Measurements from ENCODE around the gene PLEKHM2.

PLEKHM2 gene

DNA sequence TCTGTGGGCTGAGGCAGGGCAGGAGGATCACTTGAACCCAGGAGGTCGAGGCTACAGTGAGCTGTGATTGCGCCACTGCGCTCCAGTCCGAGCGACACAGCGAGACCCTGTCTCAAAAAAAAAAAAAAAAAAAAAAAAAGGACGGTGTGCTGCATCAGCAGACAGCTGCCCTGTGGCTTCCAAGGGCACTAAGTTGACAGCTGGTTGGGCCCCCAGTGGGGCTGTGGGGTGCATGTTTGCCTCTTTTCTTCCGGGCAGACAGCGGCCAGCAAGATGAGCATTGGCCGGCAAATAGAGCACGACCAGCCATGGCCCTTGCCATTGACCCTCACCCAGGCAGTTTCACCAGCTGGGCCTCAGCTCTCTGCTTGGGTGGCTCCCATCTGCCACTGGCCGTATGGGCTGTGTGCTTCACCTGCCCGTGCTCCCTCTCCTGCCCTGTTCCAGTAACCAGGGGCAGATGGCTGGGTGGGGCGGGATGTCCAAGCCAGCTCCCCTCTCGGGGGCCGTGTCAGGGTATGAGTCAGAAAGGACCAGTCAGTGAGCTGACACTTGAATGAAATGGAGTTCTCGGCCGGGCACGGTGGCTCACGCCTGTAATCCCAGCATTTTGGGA lies 39.6 kb downstream of the PLEKHM2 start:
- DNase-seq (ENCODE audit: low read depth in 4 of 4, low spot score in 1 of 4), result no peak

DNA sequence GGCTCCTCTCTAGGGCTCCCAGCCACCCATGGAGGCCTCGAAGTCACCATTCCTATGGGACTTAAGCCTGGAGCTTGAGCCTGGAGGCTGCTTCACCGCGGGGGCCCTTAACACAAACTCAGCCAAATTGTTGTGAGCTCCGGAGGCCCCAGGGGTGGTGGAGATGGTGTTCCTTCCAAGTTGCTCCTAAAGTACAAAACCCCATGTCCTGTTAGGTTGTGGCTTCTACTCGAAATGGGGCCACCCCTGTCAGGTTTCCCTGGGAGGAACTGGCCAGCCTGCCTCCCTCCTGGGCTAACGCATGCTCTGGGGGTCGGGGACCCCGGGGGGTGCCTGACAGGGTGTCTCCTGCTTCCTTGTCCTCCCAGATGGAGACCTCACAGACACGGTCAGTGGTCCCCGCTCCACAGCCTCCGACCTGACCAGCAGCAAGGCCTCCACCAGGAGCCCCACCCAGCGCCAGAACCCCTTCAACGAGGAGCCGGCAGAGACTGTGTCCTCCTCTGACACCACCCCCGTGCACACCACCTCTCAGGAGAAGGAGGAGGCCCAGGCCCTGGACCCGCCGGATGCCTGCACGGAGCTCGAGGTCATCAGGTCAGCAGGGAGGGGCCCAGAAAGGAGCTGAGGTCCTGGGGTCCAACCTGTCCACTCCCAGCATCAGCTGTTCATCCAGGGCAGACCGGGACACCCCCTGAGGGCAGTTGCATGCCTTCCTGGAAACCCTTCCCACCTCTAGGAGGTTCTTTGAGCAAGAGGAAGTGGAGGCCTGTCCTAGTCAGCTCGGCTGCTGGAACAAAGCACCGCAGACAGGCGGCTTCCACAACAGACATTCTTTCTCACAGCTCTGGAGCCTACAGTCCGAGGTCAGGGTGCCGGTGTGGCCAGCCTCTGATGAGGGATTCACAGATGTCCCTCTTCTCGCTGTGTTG lies 41.1 kb downstream of the PLEKHM2 start:
- no peak for DNase-seq (ENCODE audit: low read depth in 4 of 4, low spot score in 1 of 4)

DNA sequence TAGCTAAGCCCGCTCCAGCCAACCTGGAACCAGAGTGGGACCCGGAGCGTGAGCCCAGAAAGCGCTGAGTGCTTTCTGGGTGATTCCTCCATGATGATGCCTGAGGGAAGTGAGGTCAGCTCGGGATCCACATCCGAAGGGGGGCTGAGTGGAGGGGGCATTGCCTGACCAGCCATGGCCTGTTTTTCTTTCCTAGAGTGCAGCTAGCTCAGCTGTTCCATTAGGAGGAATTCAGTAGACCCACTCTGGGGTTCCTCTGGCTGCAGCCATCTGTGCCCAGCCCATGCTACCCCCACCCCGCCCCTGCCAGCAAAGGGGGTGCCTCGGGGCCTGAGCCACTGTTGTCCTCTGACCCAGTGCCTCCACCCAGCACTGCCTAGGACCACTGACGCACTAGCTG lies 42.4 kb downstream of the PLEKHM2 start:
- no peak for DNase-seq (ENCODE audit: low read depth in 4 of 4, low spot score in 1 of 4)

DNA sequence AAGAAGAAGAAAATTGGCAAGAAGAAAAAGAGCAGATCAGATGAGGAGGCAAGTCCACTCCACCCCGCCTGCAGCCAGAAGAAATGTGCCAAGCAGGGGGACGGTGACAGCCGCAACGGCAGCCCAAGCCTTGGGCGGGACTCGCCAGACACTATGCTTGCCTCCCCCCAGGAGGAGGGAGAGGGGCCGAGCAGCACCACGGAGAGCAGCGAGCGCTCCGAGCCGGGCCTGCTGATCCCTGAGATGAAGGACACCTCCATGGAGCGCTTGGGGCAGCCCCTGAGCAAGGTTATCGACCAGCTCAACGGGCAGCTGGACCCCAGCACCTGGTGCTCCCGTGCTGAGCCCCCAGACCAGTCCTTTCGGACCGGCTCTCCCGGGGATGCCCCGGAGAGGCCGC lies 42.9 kb downstream of the PLEKHM2 start:
- DNase-seq (ENCODE audit: low read depth in 4 of 4, low spot score in 1 of 4), result no peak

DNA sequence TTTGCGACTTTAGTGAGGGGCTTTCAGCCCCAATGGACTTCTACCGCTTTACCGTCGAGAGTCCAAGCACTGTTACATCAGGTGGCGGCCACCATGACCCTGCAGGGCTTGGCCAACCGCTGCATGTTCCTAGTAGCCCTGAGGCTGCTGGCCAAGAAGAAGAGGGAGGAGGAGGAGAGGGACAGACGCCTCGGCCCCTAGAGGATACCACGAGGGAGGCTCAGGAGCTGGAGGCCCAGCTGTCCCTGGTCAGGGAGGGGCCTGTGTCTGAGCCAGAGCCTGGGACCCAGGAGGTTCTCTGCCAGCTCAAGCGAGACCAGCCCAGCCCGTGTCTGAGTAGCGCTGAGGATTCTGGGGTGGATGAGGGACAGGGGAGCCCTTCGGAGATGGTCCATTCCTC lies 43.3 kb downstream of the PLEKHM2 start:
- no peak for DNase-seq (ENCODE audit: low read depth in 4 of 4, low spot score in 1 of 4)

DNA sequence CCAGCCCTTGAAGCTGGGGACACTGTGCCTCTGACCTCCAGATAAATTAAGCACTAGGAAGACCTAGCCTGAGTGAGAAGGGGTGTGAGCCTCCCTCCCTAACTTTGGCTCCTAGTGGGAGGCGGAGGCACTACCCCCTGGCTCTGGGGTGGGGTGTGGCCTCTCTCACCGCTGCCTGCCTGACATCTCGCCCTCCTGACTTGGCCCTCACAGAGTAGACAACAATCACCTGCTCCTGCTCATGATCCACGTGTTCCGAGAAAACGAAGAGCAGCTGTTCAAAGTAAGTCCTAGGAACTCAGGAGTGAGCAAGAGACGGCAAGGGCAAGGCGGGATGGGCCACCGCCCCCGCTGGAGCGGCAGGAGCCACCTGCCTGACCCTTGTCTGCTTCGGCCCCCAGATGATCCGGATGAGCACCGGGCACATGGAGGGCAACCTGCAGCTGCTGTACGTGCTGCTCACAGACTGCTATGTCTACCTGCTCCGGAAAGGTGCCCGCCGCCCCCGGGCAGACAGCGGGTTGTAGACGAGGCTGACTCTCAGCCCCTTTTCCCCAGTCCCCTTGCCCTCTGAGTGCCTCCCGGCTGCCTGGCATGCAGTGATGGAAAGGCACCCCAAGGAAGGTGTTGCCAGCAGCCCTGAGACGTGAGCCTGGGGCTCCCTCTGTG lies 43.9 kb downstream of the PLEKHM2 start:
- DNase-seq (ENCODE audit: low read depth in 4 of 4, low spot score in 1 of 4), result no peak

DNA sequence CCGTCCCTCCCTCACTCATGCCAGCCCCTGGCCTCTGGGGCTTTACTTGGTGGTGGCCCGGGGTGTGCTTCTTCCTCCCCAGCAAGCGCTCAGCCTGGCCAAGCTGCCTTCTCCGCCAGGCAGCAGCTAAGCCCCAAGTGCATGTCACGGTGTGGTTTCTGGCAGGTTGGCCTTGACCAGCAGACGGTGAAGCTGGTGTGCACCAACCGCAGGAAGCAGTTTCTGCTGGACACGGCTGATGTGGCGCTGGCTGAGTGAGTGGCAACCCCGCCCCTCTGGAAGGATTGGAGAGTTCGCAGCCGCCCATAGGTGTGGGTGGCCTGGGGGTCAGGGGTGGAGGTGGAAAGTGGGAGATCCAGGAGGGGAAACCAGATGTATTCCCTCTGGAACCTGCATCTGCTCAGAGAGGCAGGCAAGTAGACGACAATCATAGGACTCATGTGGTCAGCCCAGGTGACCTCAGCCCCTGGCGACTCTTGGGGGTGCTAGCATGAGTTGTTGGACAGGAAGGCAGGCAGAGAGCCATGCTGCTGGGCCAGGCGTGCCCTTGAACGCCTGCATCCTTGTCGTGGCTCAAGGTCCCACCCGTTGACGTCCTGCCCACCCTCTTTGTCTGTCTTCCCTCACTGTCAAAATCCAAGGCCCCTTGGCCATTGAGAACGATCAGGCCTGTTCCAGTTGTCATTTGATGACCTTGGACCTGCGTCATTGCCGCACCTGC lies 45.0 kb downstream of the PLEKHM2 start:
- DNase-seq (ENCODE audit: low read depth in 4 of 4, low spot score in 1 of 4), result no peak

DNA sequence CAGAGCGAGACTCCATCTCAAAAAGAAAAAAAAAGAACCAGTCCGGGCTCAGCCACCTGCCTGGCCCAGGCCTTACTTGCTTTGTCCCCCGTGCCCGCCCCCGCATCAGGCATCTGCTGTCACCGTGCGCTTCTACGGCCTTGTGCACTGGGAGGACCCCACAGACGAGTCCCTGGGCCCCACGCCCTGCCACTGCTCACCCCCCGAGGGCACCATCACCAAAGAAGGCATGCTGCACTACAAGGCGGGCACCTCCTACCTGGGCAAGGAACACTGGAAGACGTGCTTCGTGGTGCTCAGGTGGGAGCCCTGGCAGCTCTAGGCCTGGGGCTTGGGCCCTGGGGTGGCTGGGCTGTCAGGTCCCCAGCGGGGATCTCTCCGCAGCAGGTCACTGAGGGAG lies 46.3 kb downstream of the PLEKHM2 start:
- no peak for DNase-seq (ENCODE audit: low read depth in 4 of 4, low spot score in 1 of 4)

DNA sequence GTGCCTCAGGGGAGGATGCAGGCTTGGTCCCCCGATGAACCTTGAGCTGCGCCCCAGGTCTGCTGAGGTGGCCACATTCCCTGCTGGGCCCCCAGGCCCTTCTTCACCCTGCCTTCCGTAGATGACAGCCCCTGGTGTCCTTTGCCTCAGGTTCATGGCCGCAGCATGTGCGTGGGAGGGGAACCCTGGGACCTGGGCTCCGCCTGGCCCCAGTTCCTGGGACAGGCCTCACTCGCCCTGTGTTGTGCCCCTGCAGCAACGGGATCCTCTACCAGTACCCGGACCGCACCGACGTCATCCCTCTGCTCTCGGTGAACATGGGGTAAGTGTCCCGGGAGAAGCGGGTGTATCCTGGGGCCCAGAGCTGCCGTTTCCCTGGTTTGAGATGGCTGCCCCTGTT lies 46.8 kb downstream of the PLEKHM2 start:
- no peak for DNase-seq (ENCODE audit: low read depth in 4 of 4, low spot score in 1 of 4)

DNA sequence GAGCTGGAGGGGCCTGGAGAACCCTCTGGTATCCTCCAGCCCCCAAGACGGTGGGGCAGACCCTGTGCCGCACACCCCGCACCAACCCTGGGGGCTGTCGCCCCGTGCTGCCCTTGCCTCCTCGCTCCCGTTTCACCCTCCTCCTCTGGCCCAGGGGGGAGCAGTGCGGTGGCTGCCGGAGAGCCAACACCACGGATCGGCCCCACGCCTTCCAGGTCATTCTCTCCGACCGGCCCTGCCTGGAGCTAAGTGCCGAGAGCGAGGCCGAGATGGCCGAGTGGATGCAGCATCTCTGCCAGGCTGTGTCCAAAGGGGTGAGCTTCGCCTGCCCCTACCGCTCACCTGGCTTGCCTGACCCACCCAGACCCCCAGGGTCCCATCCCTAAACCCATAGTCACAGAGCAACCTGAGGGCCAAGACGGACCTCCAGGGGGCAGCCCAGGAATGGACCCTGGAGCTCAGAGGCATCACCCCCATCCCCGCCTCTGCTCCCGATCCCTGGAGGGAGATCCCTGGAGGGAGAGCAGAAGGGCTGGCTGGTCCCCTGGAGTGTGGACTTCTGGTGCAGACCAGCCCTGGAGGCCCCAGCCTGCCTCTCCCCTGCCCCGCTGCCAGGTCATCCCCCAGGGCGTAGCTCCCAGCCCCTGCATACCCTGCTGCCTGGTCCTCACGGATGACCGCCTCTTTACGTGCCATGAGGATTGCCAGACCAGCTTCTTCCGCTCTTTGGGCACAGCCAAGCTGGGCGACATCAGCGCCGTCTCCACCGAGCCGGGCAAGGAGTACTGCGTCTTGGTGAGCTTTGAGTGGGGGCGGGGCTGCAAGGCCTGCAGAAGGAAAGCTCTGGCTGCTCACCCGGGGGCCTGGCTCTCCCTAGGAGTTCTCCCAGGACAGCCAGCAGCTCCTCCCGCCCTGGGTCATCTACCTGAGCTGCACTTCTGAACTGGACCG lies 47.9 kb downstream of the PLEKHM2 start:
- DNase-seq (ENCODE audit: low read depth in 4 of 4, low spot score in 1 of 4), result no peak

DNA sequence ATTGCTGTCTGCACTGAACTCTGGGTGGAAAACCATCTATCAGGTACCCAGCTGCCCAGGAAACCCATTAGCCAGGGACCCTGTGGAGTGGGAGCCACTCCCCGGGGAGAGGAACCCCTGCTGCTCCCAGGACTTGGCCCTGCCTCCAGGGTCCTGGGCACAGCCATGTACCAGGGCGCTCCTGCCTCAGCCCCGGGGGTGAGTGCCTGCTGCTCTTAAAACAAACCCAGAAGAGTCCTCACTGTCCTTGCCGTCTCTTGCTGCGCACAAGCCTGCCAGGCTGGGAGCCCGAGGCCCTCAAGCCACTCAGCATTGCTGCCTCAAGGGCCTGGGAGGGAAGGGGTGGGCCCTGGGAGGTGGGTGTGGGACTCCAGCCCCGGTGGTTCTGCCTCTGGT lies 48.6 kb downstream of the PLEKHM2 start:
- DNase-seq (ENCODE audit: low read depth in 4 of 4, low spot score in 1 of 4), result no peak

DNA sequence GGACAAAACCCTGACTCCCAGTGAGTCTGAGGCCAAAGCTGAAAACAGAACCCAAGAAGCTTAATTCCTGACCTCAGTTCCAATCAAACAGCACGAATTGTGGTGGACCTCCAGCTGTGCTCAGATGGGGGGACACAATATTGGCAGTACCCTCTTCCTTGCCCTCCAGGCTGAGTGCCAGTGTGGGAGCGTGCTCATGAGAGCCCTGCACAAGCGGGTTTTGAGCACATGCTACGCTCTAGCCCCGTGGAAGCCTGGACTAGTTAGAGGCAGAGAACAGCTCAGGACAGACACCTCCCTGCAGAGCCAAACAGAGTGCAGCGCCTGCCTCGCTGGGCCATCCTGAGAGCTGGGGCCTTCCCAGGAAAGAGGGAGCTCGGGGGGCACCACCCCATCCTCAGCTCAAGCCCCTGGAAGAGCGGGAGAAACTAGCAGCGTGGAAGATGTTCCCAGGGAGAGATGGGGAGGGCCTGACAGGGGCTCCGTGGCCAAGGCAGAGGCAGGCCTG lies 49.2 kb downstream of the PLEKHM2 start:
- no peak for DNase-seq (ENCODE audit: low read depth in 4 of 4, low spot score in 1 of 4)

DNA sequence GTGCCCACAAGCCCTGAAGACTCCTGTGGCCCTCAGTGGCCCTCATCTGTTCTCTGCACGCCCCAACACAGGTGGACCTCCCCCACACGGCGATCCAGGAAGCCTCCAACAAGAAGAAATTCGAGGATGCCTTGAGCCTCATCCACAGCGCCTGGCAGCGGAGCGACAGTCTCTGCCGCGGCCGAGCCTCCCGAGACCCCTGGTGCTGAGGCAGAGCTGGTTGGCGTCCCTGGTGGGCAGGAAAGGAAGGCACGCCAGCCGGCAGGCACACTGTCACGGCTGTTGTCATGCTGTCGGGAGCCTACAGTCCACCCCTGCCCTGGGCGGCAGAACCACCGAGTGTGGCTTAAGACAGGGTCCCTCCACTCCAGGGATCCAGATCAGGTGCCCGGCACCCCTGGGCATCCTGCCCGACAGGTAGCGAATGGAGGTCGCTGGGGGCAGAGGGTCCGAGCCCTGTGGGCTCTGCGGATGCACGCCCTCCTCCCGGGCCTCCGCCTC lies 49.7 kb downstream of the PLEKHM2 start:
- DNase-seq (ENCODE audit: low read depth in 4 of 4, low spot score in 1 of 4), result no peak

DNA sequence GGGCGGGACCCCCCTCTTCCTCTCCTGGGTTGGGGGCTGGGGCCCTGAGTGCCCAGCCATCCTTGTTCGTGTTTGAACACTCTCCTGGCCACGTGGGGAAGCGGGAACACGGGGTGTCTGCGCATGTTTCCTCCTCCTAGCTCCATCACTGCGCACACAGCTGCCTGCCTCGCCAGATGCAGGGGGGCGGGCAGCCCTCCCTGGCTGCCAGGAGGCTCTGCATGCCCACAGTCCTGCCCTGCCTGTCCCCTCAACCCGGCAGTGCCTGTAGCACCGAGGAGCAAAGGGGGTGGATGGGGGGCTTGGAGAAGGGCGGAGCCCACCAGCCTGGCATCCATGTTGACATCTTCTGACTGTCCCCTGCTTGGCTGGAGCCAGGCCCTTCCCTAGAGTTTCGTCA lies 50.2 kb downstream of the PLEKHM2 start:
- no peak for DNase-seq (ENCODE audit: low read depth in 4 of 4, low spot score in 1 of 4)

DNA sequence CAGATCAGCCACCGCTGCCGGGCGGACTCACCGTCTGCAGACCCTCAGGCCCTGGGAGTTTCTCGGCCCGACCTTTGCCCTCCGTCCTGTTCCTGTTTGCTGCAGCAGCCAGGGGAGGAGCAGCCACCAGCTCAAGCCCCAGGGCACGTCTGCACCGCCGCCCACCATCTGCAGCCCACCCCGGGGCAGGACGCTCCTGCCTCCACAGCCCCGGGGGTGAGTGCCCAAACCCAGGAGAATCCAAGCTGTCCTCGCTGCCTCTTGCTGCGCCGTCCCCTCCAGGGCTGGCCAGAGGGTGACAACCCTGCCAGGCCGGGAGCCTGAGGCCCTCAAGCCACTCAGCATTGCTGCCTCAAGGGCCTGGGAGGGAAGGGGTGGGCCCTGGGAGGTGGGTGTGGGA lies 50.8 kb downstream of the PLEKHM2 start:
- DNase-seq (ENCODE audit: low read depth in 4 of 4, low spot score in 1 of 4), result no peak

DNA sequence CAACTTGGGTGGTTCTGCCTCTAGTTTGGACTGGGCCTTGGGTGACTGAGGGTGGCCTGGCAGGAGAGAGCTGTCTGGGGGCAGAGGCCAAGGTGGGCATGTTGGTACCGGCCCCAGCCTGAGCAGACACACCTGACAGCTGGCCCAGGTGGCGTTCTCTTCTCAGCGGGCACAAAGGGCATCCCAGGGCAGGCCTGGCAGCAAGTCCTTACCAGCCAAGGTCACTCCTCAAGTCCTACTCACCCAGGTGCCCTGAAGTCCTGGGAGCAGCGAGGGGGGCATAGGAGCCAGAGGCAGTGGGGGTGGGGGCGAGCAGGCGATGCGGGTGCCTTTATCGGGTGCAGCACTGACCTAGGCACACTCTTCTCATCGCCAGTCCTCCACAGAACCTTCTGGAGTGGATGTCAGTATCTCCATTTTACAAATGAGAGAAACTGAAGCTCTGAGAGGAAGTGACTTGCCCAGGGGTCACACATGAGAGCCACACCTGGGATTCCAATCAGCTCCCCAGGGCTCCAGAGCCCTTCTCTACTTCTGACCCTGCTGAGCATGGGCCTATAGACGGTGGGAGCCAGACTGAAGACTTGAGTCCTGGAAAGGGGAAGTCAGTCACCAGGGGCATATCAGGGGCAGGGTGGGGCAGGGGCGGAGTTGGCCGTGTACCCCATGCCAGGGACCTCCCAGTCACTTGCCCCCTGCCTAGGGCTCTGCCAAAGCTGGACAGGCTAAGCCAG lies 51.4 kb downstream of the PLEKHM2 start:
- no peak for DNase-seq (ENCODE audit: low read depth in 4 of 4, low spot score in 1 of 4)

DNA sequence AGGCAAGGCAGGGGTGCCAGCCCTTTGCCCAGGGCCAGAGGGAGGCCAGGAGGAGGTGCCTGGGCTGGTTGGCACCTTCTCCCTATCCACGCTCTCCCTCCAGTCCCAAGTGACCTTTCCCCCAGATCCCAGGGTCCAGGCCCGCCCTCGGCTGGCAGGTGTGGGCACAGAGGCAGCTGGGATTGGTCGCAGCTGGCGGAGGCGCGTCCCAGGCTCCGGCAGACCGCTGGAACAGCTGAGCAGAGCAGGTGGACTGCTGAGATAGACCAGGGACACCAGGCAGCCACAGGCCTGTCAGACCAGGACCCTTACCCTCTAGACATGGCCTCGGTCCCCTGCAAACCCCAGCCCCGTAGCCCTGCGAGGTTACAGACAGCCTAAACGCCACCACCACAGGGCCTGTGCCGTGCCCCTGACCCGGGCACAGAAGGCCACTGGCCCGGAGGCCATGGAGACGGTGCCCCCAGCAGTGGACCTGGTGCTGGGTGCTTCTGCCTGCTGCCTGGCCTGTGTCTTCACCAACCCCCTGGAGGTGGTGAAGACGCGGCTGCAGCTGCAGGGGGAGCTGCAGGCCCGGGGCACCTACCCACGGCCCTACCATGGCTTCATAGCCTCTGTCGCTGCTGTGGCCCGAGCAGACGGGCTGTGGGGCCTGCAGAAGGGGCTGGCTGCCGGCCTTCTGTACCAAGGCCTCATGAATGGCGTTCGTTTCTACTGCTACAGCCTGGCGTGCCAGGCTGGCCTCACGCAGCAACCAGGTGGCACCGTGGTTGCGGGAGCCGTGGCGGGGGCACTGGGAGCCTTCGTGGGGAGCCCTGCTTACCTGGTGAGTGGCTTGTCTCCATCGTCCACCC lies 52.1 kb downstream of the PLEKHM2 start, which contains the start of gene SLC25A34:
SLC25A34 (plus strand) TSS at position 221 of the 854 bp plus-strand sequence; CDS start at position 449, 228 bp downstream.
- no peak for DNase-seq (ENCODE audit: low read depth in 4 of 4, low spot score in 1 of 4)

DNA sequence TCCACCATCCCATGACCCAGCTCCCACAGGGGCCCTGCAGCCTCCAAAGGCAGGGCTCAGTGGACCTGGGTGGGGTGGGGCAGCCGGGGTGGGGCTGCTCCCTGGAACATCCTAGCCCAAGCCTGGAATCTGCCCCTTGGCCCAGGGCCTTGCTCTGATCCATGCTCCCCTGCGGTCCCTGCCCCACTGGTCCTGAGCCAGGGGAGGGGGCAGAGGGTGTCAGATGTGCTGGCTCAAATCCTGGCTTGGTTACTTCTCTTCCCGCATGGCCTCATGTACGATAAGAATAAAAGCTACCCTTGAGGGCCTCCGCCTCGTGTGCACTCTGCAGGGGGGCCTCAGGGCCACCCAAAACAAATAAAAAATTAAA lies 52.8 kb downstream of the PLEKHM2 start:
- DNase-seq (ENCODE audit: low read depth in 4 of 4, low spot score in 1 of 4), result no peak
